Stromal cell of bone marrow (primary cell): ENCODE results near the gene TMEM106C.

Experiments used
- DNase-seq: peaks from one replicate; pipeline ENCODE4 v3.0.0-alpha.2; 2012; ENCODE audit warnings: low read depth

Gene TMEM106C

GRCh38 chr12:48016373-48017020 is 53.1 kb downstream of the TMEM106C start:
- DNase-seq: no peak

- DNase-seq: no peak
These were observed 54.1 kb downstream of the TMEM106C start for GRCh38 chr12:48017496-48017895.

DNA sequence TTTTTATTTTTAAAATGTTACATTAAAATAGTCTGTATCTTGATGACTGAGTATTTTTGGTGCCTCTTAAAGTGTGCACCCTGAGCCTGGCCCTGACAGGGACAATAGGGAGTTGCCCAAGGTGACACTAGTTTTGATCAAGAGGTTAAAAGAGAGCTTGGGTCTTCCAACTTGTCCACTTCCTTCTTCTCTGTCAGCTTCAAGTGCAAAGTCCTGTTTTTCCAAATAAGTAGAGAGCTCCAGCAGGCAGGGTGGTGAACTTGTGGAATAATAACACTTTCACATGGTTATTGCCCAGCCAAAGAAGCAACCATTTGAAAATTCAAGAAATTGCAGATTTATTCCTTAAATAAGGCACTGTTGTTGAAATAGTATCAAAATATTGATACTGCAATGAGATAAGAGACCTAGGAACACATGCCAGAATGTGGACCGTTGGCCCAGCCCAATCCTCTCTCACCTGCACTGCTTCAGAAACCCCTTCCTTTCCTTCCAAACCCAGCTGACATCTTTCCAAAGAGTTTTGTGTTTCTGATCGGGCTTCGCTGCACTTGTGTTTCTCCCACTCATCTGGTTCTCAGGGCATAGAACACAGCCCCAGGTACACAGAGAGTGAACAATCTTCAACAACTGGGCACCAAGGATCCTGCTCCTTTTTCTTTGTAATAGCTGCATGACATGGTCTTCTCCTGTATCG is 54.7 kb downstream of the TMEM106C start:
- no peak for DNase-seq
